CD4-positive, alpha-beta T cell treated with Interleukin-17A for 1 hour (primary cell): ENCODE data around the gene BTBD16.

ENCODE experiments used
- DNase-seq: peaks from one replicate; pipeline ENCODE4 v3.0.0-alpha.2; 2020

BTBD16 gene

GRCh38 chr10:122347170-122347841 is 76.2 kb downstream of the BTBD16 start:
- DNase-seq: no peak

GRCh38 chr10:122348512-122348911 is 77.4 kb downstream of the BTBD16 start:
- DNase-seq: no peak

DNA sequence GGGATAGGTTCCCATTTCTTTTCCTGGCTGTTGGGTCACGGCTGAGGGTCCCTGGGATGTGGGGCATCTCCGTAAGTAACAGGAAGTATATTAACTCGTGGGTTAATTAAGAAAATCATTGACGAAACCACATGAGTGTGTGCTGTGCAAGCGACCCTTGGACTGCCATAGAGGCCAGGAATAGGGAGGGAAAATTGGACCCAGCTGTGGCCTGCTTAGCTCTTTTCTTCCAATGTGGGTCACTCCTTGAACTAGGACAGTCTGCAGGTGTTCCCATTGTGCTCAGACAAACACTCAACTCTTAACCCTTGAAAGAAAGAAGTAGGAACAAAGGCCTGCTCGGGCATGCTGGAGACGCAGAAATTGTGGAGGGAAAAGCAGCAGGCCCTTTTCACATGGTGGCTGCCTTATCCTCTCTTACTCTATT is 77.9 kb downstream of the BTBD16 start:
- DNase-seq: no peak

- DNase-seq: no peak
Measured at GRCh38 chr10:122349758-122350369, 78.8 kb downstream of the BTBD16 start.

GRCh38 chr10:122350893-122351292 is 79.8 kb downstream of the BTBD16 start:
- DNase-seq: no peak

GRCh38 chr10:122352817-122353525 is 81.9 kb downstream of the BTBD16 start:
- DNase-seq: no peak

GRCh38 chr10:122354383-122354782 is 83.3 kb downstream of the BTBD16 start:
- no peak for DNase-seq

DNA sequence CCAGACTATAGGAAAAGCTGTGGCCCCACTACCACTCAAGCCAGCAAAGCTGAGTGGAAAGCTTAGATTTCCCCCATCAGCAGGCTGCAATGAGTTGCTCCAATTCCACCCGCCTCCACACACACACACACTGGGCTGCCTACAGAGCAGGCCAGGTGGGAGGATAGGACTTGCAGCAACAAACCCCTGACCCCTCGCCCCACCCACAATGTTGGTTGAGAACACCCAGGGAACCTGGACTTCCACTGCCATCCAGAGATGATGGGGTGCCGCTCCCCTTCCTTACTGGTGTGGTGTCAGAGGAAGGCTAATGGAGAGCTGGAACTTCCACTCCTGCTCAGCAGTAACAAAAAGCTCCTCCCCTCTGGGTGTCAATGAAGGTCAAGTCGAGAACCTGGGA is 86.6 kb downstream of the BTBD16 start:
- no peak for DNase-seq

- DNase-seq: no peak
Measured at GRCh38 chr10:122359621-122360020, 88.5 kb downstream of the BTBD16 start.

GRCh38 chr10:122361046-122361445 is 90.0 kb downstream of the BTBD16 start:
- no peak for DNase-seq

DNA sequence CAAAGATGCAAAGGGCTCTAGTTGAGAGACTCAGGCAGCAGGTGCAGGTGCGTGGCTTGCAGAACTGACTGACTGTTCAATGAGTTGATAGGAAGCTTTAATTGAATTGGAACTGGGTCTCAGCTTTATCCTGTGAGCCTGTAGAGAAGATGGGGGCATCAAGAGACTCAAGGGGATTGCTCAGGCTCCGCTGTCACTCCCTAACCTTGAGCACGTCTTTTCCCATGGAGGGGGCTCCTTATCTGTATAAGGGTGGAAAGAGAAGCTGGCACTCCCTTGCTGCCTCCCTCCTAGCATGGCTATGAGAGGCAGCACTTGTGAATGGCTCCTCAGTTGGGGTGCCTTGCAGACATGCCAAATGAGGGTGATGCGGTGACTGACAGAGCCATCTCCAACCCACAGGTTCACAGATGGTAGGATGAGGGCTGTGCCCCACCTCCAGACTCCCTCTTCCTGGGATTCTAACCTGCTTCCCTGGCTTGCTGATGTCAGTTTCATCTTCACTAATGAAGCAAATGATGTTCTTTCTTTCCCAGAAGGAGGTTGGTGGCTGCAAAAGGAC is 91.0 kb downstream of the BTBD16 start:
- no peak for DNase-seq

GRCh38 chr10:122362621-122363020 is 91.5 kb downstream of the BTBD16 start:
- DNase-seq: no peak

DNA sequence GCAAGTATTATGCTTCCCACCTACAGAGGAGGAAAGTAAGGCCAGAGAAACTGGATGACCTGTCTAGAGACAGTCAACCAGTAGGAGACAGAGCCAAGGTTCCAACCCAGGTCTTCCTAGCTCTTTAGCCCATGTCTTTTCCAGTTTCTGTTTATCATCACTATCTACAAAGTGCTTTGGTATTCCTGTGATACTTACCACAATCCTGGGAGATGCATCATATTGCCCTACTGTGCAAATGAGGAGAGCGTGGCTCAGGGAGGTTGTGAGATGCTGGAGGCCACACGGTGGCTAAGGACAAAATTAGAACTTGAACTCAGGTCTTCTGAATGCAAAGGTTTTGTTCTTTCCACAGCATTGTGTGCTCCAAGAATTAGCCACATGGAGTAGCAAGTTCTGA is 92.2 kb downstream of the BTBD16 start:
- no peak for DNase-seq

- DNase-seq: no peak
Measured at GRCh38 chr10:122363722-122364463, 92.8 kb downstream of the BTBD16 start.

DNA sequence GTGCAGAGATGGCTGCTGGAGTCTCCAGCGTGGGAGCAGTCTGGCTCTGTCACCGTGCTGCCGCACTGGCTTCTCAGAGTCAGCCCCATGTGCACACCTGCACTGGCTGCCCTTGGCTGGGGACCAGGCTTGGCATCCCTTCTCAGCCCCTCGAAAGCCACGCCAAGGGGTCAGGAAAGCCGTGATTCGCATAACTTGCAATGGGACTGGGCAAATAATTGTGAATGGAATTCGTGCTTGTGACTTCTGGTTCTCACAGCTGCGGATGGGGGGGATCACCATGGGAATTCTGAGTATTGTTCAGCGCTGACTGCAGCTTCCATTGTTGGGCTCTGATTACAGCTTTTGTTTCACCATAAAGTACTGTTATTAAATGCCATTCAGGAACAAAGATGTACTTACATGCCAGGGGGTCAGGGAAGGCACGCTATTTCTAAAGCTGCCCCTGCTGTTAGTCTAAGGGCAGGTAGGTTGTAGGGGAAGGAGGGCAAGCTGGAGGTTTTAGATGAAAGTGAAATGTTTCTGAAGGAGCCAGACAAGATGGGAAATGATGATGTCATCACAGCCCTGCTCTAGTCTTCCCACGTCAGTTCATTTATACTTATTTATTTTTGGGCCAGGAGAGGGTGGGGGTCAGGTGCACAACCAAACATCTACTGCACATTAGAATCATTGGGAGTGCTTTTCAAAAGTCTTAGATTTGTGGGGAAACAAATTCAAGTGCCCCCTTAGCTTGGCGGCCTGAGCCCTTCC is 97.6 kb downstream of the BTBD16 start:
- DNase-seq: no peak

GRCh38 chr10:122373108-122373507 is 102.0 kb downstream of the BTBD16 start:
- DNase-seq: no peak

DNA sequence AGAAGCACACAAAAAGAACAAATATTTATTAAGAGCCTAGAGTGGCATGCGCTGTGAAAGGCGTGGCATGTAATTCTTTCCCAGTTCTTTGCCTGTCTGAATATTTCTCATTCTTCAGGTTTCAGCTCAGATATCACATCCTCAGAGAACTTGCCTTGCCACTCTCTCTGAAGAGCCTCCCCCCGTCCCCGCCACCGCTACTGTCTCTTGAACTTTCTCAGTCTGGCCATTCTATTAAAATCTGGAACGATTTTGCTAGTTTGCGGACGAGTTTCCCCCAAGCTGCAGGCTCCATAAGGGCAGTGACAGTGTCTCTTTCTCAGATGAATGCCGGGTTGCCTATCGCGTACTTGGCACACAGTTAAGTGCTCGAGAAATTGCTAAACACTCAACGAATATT is 102.6 kb downstream of the BTBD16 start:
- no peak for DNase-seq

DNA sequence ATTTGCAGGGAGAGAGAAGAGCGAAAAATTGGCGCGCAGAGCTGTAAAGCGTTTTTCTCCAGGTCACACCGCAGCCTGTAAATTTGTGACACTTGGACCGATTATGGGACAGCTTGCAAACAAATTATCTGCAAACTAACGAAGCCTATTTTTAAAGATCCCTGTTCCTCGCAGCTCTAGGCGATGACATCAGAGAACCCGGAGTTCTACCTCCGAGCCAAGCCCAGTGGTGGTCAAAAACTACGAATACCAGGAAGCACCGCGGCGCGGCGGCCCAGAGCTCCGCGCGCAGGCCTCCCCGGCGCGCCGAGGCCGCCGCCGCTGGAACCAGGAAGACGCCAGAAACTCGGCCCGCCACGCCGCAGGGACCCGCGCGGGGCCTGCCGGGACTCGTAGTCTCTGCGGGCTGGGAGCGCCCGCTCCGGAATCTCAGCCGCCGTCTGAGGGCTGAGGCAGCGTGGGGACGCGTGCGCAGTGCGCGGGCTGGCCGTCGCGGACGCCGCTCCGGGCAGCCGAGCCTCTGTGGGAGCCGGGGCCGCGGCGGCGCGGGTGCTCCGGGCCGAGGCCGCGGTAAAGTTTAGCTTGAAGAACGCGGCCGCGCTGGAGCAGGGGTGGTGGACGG is 103.3 kb downstream of the BTBD16 start, which contains the start of gene PLEKHA1:
Gene PLEKHA1 (plus strand): TSS at position 472 of the 622 bp plus-strand sequence. CDS start 18,493 bp downstream, outside the sequence.
- peak; percentile 94 for DNase-seq

DNA sequence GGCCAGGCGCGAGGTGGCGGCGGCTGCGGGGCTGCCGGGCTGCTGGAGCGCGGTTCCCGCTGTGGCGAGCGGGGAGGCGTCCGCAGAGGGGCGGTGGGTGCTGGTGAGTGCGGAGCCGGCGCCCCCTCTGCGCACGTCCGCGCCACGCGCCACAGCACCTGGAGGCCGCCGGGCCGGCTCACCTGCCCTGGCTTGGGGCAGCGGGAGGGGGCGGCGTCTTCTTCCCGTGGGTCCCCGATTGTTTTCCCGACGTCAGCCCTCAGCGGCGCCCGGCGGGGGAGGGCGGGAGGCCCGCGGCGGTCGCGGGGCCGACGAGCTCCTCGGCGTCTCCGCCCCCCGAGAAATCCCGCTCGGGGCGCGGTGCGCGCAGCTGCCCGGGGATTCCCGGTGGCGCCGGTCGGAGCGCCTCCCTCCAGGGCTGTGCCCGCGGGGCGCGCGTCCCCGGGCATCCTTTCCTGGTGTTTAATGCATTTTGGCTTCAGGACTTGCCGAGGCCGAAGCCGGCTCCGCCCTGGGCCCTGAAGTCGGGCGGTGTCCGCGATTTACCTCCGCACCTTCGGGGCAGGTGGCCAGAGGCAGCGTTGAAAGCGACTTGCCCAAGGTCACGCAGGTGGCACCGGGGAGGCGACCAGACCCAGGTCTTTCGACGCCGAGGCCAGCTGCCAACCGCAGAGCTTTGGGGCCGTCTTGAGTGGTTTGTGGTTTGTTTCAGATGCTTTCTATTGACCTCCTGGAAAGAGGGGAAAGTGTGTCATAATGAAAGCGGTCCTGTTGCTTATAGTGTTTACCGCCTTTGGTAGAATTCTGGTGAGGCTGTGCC is 104.0 kb downstream of the BTBD16 start:
- DNase-seq: peak; percentile 83

- DNase-seq: no peak
Measured at GRCh38 chr10:122375679-122376160, 104.6 kb downstream of the BTBD16 start.
